Osteoblast (primary cell): Measurements from ENCODE around the gene PSMB4. TPM values are rescaled to one million over a fixed set of nuclear protein-coding genes. Genes with fewer than 3 reads are reported as not detected.
A peak's percentile ranks its signal among the peaks of the same experiment; 100 is the strongest.

Experiments
- DNase-seq: peaks from one replicate; pipeline ENCODE4 v3.0.0; 2011; ENCODE audit warnings: low spot score, mixed read lengths; ENCODE audit not compliant: insufficient read length; ENCODE audit errors: missing footprints
- H2AFZ ChIP-seq: 2 replicates; pipeline ENCODE4 v1.6.0; 2011; ENCODE audit warnings: mild to moderate bottlenecking, low read length
- H3K27ac ChIP-seq: 2 replicates; pipeline ENCODE4 v1.5.1; 2011; ENCODE audit warnings: mild to moderate bottlenecking, low read depth, low read length, moderate library complexity
- H3K27me3 ChIP-seq: 2 replicates; pipeline ENCODE4 v1.6.0; 2012; ENCODE audit warnings: mild to moderate bottlenecking, control low read depth, inconsistent platforms, low read length, moderate library complexity; ENCODE audit not compliant: insufficient read depth
- H3K36me3 ChIP-seq: 2 replicates; pipeline ENCODE4 v1.5.1; 2011; ENCODE audit warnings: mild to moderate bottlenecking, low read length, control low read depth, moderate library complexity; ENCODE audit not compliant: insufficient read depth
- H3K4me1 ChIP-seq: 2 replicates; pipeline ENCODE4 v1.5.1; 2011; ENCODE audit warnings: mild to moderate bottlenecking, low read length, control low read depth, moderate library complexity; ENCODE audit not compliant: insufficient read depth
- H3K4me2 ChIP-seq: 2 replicates; pipeline ENCODE4 v1.6.0; 2011; ENCODE audit warnings: mild to moderate bottlenecking, low read length; ENCODE audit not compliant: insufficient read depth
- H3K4me3 ChIP-seq: fragments of 200-600 bp; sonication (generic); 3 replicates; pipeline ENCODE4 v1.5.1; 2012; ENCODE audit warnings: mild to moderate bottlenecking, low read length, inconsistent platforms; ENCODE audit not compliant: insufficient read depth
- H3K79me2 ChIP-seq: 2 replicates; pipeline ENCODE4 v1.6.0; 2012; ENCODE audit warnings: mild to moderate bottlenecking, low read length, control low read depth, inconsistent platforms; ENCODE audit not compliant: insufficient read depth
- H3K9me3 ChIP-seq: 2 replicates; pipeline ENCODE4 v1.5.1; 2011; ENCODE audit warnings: low read depth, low read length, control low read depth
- H4K20me1 ChIP-seq: 2 replicates; pipeline ENCODE4 v1.6.0; 2012; ENCODE audit warnings: mild to moderate bottlenecking, low read length, control low read depth; ENCODE audit not compliant: insufficient read depth
- CTCF ChIP-seq: IDR thresholded peaks from 2 replicates; pipeline ENCODE4 v1.5.1; 2011; ENCODE audit warnings: mild to moderate bottlenecking, low read depth, low read length, moderate library complexity; ENCODE audit errors: extremely low read depth
- total RNA-seq: library from RNA; depleted of rRNA; stranded (reverse); fragments of >200 nt; gene quantifications from 2 replicates; pipeline ENCODE4 v1.2.3, GENCODE V29; 2012

PSMB4 gene
- total RNA-seq, 1 donor, result 362 TPM

- Histone ChIP-seq H3K27me3 (no peaks in the 10 kb centered on the region), H3K9me3 (peaks cover 3% of the 10 kb centered on the region), H3K79me2 (no peaks in the 10 kb centered on the region), H3K27ac (no peak overlapping the region), H3K4me1 (no peaks in the 10 kb centered on the region), H3K4me3 (no peak overlapping the region), H3K4me2 (no peak overlapping the region), H3K36me3 (peaks cover 11% of the 10 kb centered on the region), H2AFZ (no peak overlapping the region), H4K20me1 (no peaks in the 10 kb centered on the region)
- DNase-seq, result no peak
- no peak for TF ChIP-seq CTCF
Measured at GRCh38 chr1:151361883-151362282, 37.5 kb upstream of the PSMB4 start.

GRCh38 chr1:151362308-151363155, 36.8 kb upstream of the PSMB4 start:
- no peak overlapping the region for H3K4me2 ChIP-seq
- no peak overlapping the region for H3K27ac ChIP-seq
- peaks cover 3% of the 10 kb centered on the region for H3K9me3 ChIP-seq
- no peak for DNase-seq
- H3K4me1 ChIP-seq, result no peaks in the 10 kb centered on the region
- no peaks in the 10 kb centered on the region for H4K20me1 ChIP-seq
- TF ChIP-seq CTCF, result no peak
- no peak overlapping the region for H3K4me3 ChIP-seq
- H3K36me3 ChIP-seq, result peaks cover 11% of the 10 kb centered on the region
- H3K79me2 ChIP-seq, result no peaks in the 10 kb centered on the region
- H3K27me3 ChIP-seq, result no peaks in the 10 kb centered on the region
- H2AFZ ChIP-seq, result no peak overlapping the region

- Histone ChIP-seq H2AFZ (no peak overlapping the region), H3K27ac (no peak overlapping the region), H3K4me3 (no peak overlapping the region), H3K27me3 (no peaks in the 10 kb centered on the region), H3K9me3 (peaks cover 3% of the 10 kb centered on the region), H3K36me3 (peaks cover 21% of the 10 kb centered on the region), H3K4me1 (peaks cover 2% of the 10 kb centered on the region), H3K4me2 (no peak overlapping the region), H4K20me1 (peaks cover 8% of the 10 kb centered on the region), H3K79me2 (no peaks in the 10 kb centered on the region)
- no peak for DNase-seq
- TF ChIP-seq CTCF, result no peak
Measured at GRCh38 chr1:151364996-151365395, 34.4 kb upstream of the PSMB4 start.

GRCh38 chr1:151367658-151368392, 31.5 kb upstream of the PSMB4 start:
- Histone ChIP-seq H2AFZ (no peak overlapping the region), H3K9me3 (no peaks in the 10 kb centered on the region), H3K4me3 (no peak overlapping the region), H3K4me1 (peaks cover 29% of the 10 kb centered on the region), H3K27ac (no peak overlapping the region), H4K20me1 (peaks cover 8% of the 10 kb centered on the region), H3K4me2 (no peak overlapping the region), H3K79me2 (no peaks in the 10 kb centered on the region), H3K27me3 (no peaks in the 10 kb centered on the region), H3K36me3 (peaks cover 21% of the 10 kb centered on the region)
- no peak for TF ChIP-seq CTCF
- peak; percentile 58 for DNase-seq
